ENCODE measurements around the gene BLOC1S3. TPM values are rescaled to one million over a fixed set of nuclear protein-coding genes. Genes with fewer than 3 reads are reported as not detected.

The BLOC1S3 gene
- total and polyA plus RNA-seq, 2 of the 4 experiments (the other 2 are of a cell fraction) = 1.1 to 4.9 TPM

DNA sequence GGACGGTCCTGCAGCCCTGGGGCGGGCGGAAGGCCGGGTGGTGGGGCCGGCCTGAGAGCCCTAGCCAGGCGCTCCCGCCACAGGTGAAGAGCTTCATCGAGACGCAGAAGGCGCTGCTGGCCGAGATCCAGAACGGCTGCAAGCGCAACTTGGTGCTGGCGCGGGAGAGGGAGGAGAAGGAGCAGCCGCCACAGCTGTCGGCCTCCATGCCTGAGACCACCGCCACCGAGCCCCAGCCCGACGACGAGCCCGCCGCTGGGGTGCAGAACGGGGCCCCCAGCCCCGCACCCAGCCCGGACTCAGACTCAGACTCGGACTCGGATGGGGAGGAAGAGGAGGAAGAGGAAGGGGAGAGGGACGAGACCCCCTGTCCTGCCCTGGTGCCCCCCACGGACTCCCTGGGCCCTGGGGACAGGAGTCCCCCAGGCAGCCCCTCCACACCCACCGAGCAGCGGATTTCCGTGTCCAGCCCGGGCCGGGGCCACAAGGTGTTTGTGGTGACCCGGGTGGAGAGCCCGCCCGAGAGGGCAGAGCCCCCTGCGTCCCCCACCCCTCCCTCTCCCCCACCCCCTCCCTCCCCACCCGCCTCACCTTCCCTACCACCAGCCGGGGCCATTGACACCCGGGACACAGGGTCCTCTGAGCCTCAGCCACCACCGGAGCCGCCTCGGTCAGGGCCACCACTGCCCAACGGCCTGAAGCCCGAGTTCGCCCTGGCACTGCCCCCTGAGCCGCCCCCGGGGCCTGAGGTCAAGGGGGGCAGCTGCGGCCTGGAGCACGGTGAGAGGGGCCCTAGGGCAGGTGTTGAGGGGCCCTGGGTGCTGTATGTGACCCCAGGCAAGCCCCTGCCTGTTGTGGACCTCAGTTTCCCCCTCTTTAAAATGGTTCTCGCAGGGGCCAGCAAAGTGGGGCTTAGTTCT is 33.1 kb upstream of the BLOC1S3 start:
- ChIA-PET POLR2A (ENCODE audit: unreplicated experiment) (no interaction called here), CTCF (interaction anchor here (1.6 kb wide), 1 partner anchor 33 kb away, joined by 4 read pairs; the partner anchor contains the start of gene BLOC1S3)
- H2AK5ac ChIP-seq (ENCODE audit: low read depth, low read length) = no peak overlapping the region
- TF ChIP-seq MAFK (IDR thresholded peaks at IDR 0.05; ENCODE audit: low read depth, low read length) (no peak), POLR2A (IDR thresholded peaks at IDR 0.05; ENCODE audit: low read depth, low read length) (no peak), MXI1 (IDR thresholded peaks at IDR 0.05; ENCODE audit: borderline replicate concordance, low read depth, low read length) (no peak), RFX5 (IDR thresholded peaks at IDR 0.05; ENCODE audit: low read depth, low read length) (no peak), FOS (IDR thresholded peaks at IDR 0.05; ENCODE audit: low read depth, low read length) (no peak), NFE2L2 (IDR thresholded peaks at IDR 0.05; ENCODE audit: low read depth, low read length) (no peak), USF2 (IDR thresholded peaks at IDR 0.05; ENCODE audit: low read depth, low read length) (no peak), MAZ (IDR thresholded peaks at IDR 0.05; ENCODE audit: borderline replicate concordance, low read depth, low read length) (no peak), CHD1 (IDR thresholded peaks at IDR 0.05; ENCODE audit: low read depth, low read length) (no peak), BHLHE40 (IDR thresholded peaks at IDR 0.05; ENCODE audit: low read depth, low read length) (no peak), CEBPB (IDR thresholded peaks at IDR 0.05; ENCODE audit: low read depth, low read length) (no peak), SMC3 (IDR thresholded peaks at IDR 0.05; ENCODE audit: low read depth, low read length) (no peak), RAD21 (IDR thresholded peaks at IDR 0.05; ENCODE audit: low read length) (no peak), RCOR1 (IDR thresholded peaks at IDR 0.05; ENCODE audit: insufficient replicate concordance, low read length) (no peak)
- TF ChIP-seq, protein P1, sequence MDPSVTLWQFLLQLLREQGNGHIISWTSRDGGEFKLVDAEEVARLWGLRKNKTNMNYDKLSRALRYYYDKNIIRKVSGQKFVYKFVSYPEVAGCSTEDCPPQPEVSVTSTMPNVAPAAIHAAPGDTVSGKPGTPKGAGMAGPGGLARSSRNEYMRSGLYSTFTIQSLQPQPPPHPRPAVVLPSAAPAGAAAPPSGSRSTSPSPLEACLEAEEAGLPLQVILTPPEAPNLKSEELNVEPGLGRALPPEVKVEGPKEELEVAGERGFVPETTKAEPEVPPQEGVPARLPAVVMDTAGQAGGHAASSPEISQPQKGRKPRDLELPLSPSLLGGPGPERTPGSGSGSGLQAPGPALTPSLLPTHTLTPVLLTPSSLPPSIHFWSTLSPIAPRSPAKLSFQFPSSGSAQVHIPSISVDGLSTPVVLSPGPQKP (IDR thresholded peaks at IDR 0.05; ENCODE audit: borderline replicate concordance, low read depth, low read length) = no peak

More for the DNA sequence above, 33.1 kb upstream of the BLOC1S3 start:
- H3K4me1 ChIP-seq (ENCODE audit: control insufficient read depth, insufficient read depth, low read length) = no peaks in the 10 kb centered on the region
- H2AK9ac ChIP-seq (replicated peaks; ENCODE audit: low read depth, low read length, poor library complexity) = no peak overlapping the region
- no peak overlapping the region for H3K4me2 ChIP-seq (ENCODE audit: low read depth, low read length)
- dilution Hi-C loops (cut with HindIII; ENCODE audit: low sequenced_read_pairs, unreplicated experiment) (no loop called here), intact Hi-C loops (cut with micrococcal nuclease) (no loop called here), in situ Hi-C loops (cut with MboI; ENCODE audit: low sequenced_read_pairs) (no loop called here)
- no peak overlapping the region for H3K27ac ChIP-seq (ENCODE audit: insufficient read depth, low read length)
- H3K79me1 ChIP-seq (ENCODE audit: low read depth in 1 of 2, low read length in 2 of 2) = peaks cover 0 to 4% of the 10 kb centered on the region in 2 experiments; a peak in 1 of 4 replicates
- H3K14ac ChIP-seq (replicated peaks; ENCODE audit: low read depth, low read length) = no peak overlapping the region
- no peak overlapping the region for H2BK15ac ChIP-seq (ENCODE audit: low read depth, low read length)
- H3K23ac ChIP-seq (ENCODE audit: low read depth, low read length) = no peak overlapping the region
- no peak overlapping the region for H3K4ac ChIP-seq (ENCODE audit: low read depth, low read length)
- H2BK120ac ChIP-seq (ENCODE audit: low read depth, low read length) = no peak overlapping the region
- H3K27me3 ChIP-seq (ENCODE audit: control insufficient read depth, insufficient read depth, low read length) = no peaks in the 10 kb centered on the region
- no peak overlapping the region for H3K9ac ChIP-seq (ENCODE audit: low read depth, low read length)
- ATAC-seq (ENCODE audit: low read depth) (no peak), DNase-seq (no peak)
- no peak overlapping the region for H3K56ac ChIP-seq (ENCODE audit: extremely low read depth, insufficient read depth, low read length)
- H4K91ac ChIP-seq (ENCODE audit: insufficient read depth, low read depth, low read length) = no peak overlapping the region
- H3K18ac ChIP-seq (ENCODE audit: low read depth, low read length) = no peak overlapping the region
- H4K20me1 ChIP-seq (ENCODE audit: insufficient read depth, low read length) = no peaks in the 10 kb centered on the region; the same call in 1 of the 2 replicates
- no peak overlapping the region for H3K4me3 ChIP-seq (ENCODE audit: insufficient read depth, low read depth, low read length)
- H4K8ac ChIP-seq (ENCODE audit: low read depth in 2 of 2, low read length in 2 of 2) = no peak overlapping the region
- no peaks in the 10 kb centered on the region for H3K9me3 ChIP-seq (ENCODE audit: control insufficient read depth, insufficient read depth, low read length)
- no peaks in the 10 kb centered on the region for H3K9me1 ChIP-seq (ENCODE audit: insufficient read depth, low read length)
- H2BK20ac ChIP-seq (ENCODE audit: low read depth, low read length) = no peak overlapping the region
- no TSS peak for BruUV-seq (replicated peaks)
- H2AFZ ChIP-seq (replicated peaks; ENCODE audit: low read length, poor library complexity) = no peak overlapping the region
- no peak overlapping the region for H2BK5ac ChIP-seq (ENCODE audit: low read depth, low read length, poor library complexity, severe bottlenecking)
- peaks cover 45% of the 10 kb centered on the region for H3K36me3 ChIP-seq (ENCODE audit: control insufficient read depth, insufficient read depth, low read length)
- H4K5ac ChIP-seq (ENCODE audit: low read depth, low read length) = no peak overlapping the region
- 96% methylated on average over 18 of the region's 54 CpGs; no CpG with 5 or more reads in 1 of the 2 experiments for WGBS, 2 experiments (ENCODE audit: extremely low coverage in 2 of 2, insufficient read length in 1 of 2)
